IgD-negative memory B cell (primary cell): ENCODE results near the gene SLC12A1. TPM values are rescaled to one million over a fixed set of nuclear protein-coding genes. Genes with fewer than 3 reads are reported as not detected.

Experiments used
- H3K27ac Mint-ChIP-seq, 3 donors: one replicate each; pipeline ENCODE4 v1.8.0; 2020 to 2022; ENCODE audit warnings: mild to moderate bottlenecking in 3 of 3, mixed read lengths in 3 of 3, moderate library complexity in 1 of 3
- H3K27me3 Mint-ChIP-seq: one replicate; pipeline ENCODE4 v1.8.0; 2021; ENCODE audit warnings: mixed read lengths
- H3K36me3 Mint-ChIP-seq: one replicate; pipeline ENCODE4 v1.8.0; 2020; ENCODE audit warnings: mild to moderate bottlenecking, mixed read lengths
- H3K4me1 Mint-ChIP-seq, 3 donors: one replicate each; pipeline ENCODE4 v1.8.0; 2020 to 2022; ENCODE audit warnings: mixed read lengths in 3 of 3, mild to moderate bottlenecking in 1 of 3
- H3K4me3 Mint-ChIP-seq, 4 donors: one replicate each; pipeline ENCODE4 v1.8.0; 2020 to 2022; ENCODE audit warnings: mild to moderate bottlenecking in 4 of 4, mixed read lengths in 4 of 4, moderate library complexity in 3 of 4
- H3K9me3 Mint-ChIP-seq, 3 donors: one replicate each; pipeline ENCODE4 v1.8.0; 2020 to 2021; ENCODE audit warnings: mixed read lengths in 3 of 3, mild to moderate bottlenecking in 1 of 3
- polyA plus RNA-seq: library from polyadenylated mRNA; unstranded; fragments of 300-500 nt; fragmentation: Illumina TruSeq; gene quantifications from one replicate; pipeline ENCODE4 v1.2.3, GENCODE V29; 2021

The SLC12A1 gene
- polyA plus RNA-seq, result not detected

DNA sequence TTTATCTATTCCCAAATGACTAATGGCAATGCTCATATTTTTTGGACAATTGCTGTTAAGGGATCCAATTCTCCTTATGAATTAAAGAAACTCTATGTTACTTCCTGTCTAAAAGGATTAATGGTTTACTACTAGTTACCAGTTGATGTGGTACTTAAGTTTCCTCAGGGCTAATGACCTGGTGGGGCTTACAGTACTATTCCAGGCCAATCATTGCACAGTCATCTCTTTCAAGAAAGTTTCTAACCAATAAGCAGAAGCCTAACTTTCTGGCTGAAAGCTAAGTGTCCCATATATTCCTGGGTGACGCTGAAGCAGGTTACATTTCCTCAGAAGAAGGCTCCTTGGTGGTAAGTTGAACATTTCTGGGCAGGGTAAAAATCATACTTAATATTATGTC is at the start of gene SLC12A1:
TSS of gene SLC12A1 (plus strand) at position 322 of the 400 bp plus-strand sequence. CDS start 1,418 bp downstream, outside the sequence.
- Mint-ChIP-seq H3K4me3 (no peak within 1 kb of the TSS), H3K27ac (no peak within 1 kb of the TSS), H3K36me3 (no peaks in the 10 kb centered on the region), H3K27me3 (peaks cover 8% of the 10 kb centered on the region), H3K9me3 (peaks cover 0 to 2% (median 0%) of the 10 kb centered on the region in 3 donors), H3K4me1 (no peaks in the 10 kb centered on the region)

DNA sequence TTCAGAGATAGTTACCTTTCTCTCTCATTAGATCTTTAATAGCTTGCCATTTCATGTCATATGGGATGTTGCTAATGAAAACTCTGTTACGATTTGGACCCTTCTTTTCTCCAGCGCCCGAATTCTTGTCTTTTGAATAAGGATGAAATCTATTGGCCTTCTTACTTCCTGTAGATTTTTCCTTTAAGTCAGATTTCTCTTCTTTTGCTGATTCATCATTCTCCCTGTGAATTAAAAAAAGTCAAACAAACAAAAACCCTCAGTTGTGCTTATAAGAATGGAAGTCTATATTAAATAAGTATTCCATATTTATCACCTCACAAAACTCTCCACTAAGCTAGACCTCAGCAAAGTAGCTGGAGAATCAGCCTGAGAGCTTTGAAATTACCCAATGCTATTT is 37.5 kb upstream of the SLC12A1 start:
- Mint-ChIP-seq H3K4me3 (no peak overlapping the region), H3K36me3 (peaks cover 6% of the 10 kb centered on the region), H3K4me1 (peaks cover 0 to 3% (median 0%) of the 10 kb centered on the region in 3 donors), H3K27ac (no peak overlapping the region), H3K9me3 (no peaks in the 10 kb centered on the region), H3K27me3 (no peaks in the 10 kb centered on the region)

DNA sequence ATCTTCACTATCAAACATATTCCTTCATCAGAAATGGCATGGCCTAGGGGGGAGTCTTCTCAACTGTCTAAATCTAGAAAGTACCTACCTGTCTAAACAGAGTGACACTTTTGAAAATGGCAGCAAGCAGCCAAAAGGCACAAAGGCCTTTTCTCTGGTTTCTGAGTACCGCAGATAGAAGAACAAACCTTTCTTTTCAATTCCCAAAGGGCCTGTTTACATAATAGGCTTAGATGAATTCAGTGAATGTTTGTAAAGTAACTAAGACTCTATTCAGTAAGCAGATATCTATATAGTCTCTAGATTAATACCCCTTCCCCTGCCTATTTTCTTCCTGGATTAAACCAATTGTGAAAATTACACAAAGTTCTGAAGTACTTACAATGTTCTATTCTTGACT is 35.1 kb upstream of the SLC12A1 start:
- Mint-ChIP-seq H3K4me3 (no peak overlapping the region), H3K36me3 (peaks cover 10% of the 10 kb centered on the region), H3K27me3 (no peaks in the 10 kb centered on the region), H3K4me1 (peaks cover 3 to 5% (median 5%) of the 10 kb centered on the region in 3 donors), H3K9me3 (no peaks in the 10 kb centered on the region), H3K27ac (no peak overlapping the region)

DNA sequence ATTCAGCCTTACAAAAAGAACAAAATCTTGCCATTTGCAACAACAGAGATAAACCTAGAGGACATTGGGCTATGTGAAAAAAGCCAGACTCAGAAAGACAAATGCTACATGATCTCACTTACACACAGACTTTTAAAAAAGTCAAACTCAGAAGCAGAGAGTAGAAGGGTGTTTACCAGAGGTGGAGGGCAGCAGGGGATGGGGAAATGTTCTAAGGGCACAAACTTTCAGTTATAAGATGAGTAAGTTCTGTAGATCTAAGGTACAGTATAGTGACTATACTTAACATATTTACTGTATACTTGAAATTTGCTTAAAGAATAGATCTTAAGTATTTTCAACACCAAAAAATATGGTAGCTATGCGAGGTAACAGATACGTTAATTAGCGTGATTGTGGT is 31.0 kb upstream of the SLC12A1 start:
- Mint-ChIP-seq H3K27me3 (peaks cover 2% of the 10 kb centered on the region), H3K36me3 (peaks cover 7% of the 10 kb centered on the region), H3K4me1 (peaks cover 9 to 17% (median 12%) of the 10 kb centered on the region in 3 donors), H3K4me3 (peak overlapping the region in 1 of 4 donors; percentile 3), H3K9me3 (no peaks in the 10 kb centered on the region), H3K27ac (no peak overlapping the region)

DNA sequence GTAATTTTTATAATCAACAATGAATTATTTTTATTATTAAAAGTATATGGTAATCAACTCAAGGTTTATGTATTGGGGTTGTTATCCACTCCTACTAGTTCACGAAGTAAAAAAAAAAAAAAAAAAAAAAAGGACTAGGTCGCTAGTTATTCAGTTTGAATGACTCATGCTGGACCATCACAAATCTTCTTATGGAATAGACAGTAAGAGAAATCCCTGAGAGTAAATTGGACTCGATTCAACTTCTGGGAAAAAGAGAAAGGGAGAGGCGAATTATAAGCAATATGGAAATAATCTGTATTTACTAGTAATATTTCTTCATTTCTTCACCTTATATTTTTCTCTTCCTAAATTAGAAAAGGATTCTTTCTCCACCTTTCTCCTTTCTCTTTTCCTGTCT is 30.0 kb upstream of the SLC12A1 start:
- Mint-ChIP-seq H3K4me1 (peaks cover 9 to 17% (median 12%) of the 10 kb centered on the region in 3 donors), H3K4me3 (peak overlapping the region in 1 of 4 donors; percentile 84), H3K9me3 (no peaks in the 10 kb centered on the region), H3K36me3 (peaks cover 7% of the 10 kb centered on the region), H3K27ac (no peak overlapping the region), H3K27me3 (peaks cover 2% of the 10 kb centered on the region)

DNA sequence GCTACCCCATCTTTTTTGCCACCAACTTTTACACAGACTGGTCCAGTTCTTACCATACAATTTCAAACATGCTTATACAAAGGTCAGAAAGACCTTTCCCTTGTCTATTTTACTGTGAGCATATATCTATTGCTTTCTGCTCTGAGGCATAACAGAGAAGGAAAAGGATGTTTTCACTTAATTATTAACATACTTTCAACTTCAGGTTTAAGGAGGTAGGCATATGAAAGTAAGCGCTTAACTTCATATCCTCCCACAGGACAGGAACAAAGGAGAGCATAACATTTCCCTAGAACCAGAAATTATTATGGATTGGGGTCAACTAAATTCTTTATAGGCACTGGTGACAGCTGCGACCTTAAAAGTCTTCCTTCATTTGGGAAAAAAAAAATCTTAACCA is 29.1 kb upstream of the SLC12A1 start:
- Mint-ChIP-seq H3K4me3 (peak overlapping the region; percentile 84 to 99 (median 92)), H3K27ac (peak overlapping the region in 2 of 3 donors; percentile 15 to 78), H3K27me3 (peaks cover 2% of the 10 kb centered on the region), H3K4me1 (peaks cover 8 to 17% (median 12%) of the 10 kb centered on the region in 3 donors), H3K9me3 (no peaks in the 10 kb centered on the region), H3K36me3 (peaks cover 7% of the 10 kb centered on the region)

DNA sequence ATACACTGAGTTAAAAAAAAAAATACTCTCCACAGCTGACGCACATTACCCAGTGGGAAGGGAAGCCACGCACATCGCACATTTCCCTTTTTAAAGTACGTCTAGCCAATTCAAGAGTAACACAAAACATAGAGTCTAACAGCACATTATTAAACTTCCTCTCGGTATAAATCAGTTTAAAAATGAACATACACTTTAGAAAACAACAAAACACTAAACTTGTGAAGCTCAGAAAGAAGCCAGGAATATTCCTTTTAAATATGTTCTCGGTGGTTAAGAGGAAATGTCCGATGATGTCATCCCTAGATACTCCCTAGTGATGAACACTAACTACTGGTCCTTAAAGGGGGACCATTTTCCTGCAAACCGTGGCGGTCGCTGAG is 28.7 kb upstream of the SLC12A1 start:
- peaks cover 8 to 17% (median 12%) of the 10 kb centered on the region in 3 donors for H3K4me1 Mint-ChIP-seq
- no peaks in the 10 kb centered on the region for H3K9me3 Mint-ChIP-seq
- H3K4me3 Mint-ChIP-seq, result peak overlapping the region; percentile 84 to 99 (median 92)

DNA sequence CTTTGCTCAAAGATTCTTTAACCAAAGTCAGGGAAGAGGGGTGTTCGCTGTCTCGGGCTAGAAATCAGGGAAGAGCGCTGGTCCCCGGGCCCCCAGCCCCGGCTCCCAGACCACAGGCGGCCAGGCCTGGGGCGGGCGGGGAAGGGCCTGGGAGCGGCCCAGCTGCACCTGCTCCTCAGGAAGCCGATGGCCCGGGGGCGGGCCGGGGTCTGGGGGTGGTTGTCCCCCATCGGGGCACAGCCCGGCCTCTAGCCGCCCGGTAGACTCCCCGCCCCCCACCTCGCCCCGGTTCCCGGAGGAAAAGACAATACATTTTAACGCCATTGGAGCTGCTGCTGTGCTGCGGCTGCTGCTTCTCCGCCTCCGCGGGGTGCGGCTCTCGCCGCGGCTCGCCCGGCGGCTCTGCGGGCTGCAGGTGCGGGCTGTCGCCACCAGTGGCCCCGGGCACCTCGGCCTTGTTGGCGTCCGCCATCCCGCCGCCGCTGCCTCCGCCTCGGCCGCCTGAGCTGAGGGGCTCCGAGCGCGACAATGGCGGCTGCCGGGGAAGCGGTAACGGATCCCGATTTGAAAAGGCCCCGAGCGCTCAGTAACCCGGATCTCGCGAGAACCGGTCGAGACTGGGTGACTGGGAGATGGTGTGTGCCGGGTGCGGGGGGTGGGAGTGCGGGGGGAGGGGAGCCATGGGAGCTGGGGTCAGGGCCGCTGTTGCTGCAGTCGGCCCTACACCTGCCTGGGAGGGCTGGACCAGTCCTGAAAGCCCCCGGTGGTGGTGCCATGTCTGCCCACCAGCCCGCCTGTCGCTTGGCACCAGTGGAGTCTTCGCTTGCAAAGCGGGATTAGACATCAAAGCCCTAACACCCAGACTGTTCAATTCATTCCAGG is 28.1 kb upstream of the SLC12A1 start, which contains the start of gene MYEF2:
TSS of gene MYEF2 (minus strand) at position 530 of the 882 bp plus-strand sequence. CDS start at position 472, 58 bp downstream.
- Mint-ChIP-seq H3K36me3 (peaks cover 4% of the 10 kb centered on the region), H3K4me1 (peaks cover 8 to 17% (median 12%) of the 10 kb centered on the region in 3 donors), H3K27me3 (peaks cover 2% of the 10 kb centered on the region), H3K9me3 (no peaks in the 10 kb centered on the region), H3K27ac (peak within 1 kb of the TSS in 2 of 3 donors; percentile 15 to 78), H3K4me3 (peak within 1 kb of the TSS; percentile 84 to 99 (median 92))

More for the DNA sequence above, 28.7 kb upstream of the SLC12A1 start:
- Mint-ChIP-seq H3K36me3 (peaks cover 5% of the 10 kb centered on the region), H3K27ac (peak overlapping the region in 2 of 3 donors; percentile 15 to 78), H3K27me3 (peaks cover 2% of the 10 kb centered on the region)

DNA sequence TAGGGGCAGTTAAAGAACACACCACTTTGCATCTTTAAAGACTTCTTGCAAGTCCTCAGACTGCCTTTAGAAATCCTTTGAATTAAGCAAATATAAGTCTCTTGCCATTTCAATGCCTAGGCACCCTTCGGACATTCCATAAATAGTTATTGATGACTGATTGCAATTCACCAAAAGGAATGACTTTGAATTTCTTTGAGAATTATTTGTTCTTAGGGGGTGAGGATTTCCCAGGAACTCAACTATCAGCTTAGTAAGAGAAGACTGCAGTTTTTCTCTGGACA is 27.5 kb upstream of the SLC12A1 start:
- Mint-ChIP-seq H3K27me3 (peaks cover 2% of the 10 kb centered on the region), H3K27ac (no peak overlapping the region), H3K4me1 (peaks cover 6 to 17% (median 12%) of the 10 kb centered on the region in 3 donors), H3K4me3 (peak overlapping the region; percentile 76 to 99 (median 80)), H3K9me3 (no peaks in the 10 kb centered on the region), H3K36me3 (peaks cover 4% of the 10 kb centered on the region)

DNA sequence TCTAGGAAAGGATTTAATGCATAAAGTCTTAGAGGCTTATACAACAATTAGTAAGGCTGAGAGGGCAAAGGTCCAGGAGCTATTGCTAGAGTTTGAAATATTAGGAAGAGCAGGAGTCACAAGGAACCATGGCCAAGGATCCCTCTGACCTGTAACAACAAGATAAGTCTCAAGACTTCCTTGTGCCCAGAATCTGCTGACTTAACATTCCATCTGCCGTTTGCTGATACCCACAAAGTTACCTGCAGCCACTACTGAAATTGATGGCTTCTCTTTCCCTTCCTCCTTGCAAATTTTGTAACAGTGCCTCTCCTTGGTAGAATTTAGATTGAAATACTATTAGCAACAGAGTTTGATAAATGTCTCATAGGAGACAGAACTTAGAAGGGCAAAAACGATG is 23.4 kb upstream of the SLC12A1 start:
- no peaks in the 10 kb centered on the region for H3K36me3 Mint-ChIP-seq
- peaks cover 2% of the 10 kb centered on the region for H3K27me3 Mint-ChIP-seq
- no peak overlapping the region for H3K4me3 Mint-ChIP-seq
- H3K27ac Mint-ChIP-seq, result no peak overlapping the region
- H3K4me1 Mint-ChIP-seq, result no peaks in the 10 kb centered on the region
- peaks cover 0 to 2% (median 2%) of the 10 kb centered on the region in 3 donors for H3K9me3 Mint-ChIP-seq

DNA sequence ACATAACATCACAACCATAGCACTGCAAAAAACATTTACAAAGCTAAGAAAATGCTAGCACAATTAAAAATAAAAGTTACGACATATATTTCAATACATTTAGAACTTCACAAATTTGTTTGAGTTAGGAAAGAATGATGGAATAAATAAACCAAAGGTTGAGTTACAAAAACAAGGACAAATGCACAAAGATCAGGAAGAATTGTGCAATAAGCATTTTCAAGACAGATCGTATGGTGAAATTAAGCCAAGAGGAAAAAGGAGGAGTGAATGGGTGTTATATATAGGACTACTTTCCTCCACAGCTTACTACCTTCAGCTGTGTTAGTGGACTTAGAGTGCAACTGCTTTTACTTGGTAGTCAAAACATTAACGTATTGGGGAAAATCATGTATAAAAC is 20.6 kb upstream of the SLC12A1 start:
- no peaks in the 10 kb centered on the region for H3K4me1 Mint-ChIP-seq
- peaks cover 0 to 3% (median 2%) of the 10 kb centered on the region in 3 donors for H3K9me3 Mint-ChIP-seq
- H3K36me3 Mint-ChIP-seq, result no peaks in the 10 kb centered on the region
- H3K4me3 Mint-ChIP-seq, result no peak overlapping the region
- H3K27ac Mint-ChIP-seq, result no peak overlapping the region
- H3K27me3 Mint-ChIP-seq, result no peaks in the 10 kb centered on the region

DNA sequence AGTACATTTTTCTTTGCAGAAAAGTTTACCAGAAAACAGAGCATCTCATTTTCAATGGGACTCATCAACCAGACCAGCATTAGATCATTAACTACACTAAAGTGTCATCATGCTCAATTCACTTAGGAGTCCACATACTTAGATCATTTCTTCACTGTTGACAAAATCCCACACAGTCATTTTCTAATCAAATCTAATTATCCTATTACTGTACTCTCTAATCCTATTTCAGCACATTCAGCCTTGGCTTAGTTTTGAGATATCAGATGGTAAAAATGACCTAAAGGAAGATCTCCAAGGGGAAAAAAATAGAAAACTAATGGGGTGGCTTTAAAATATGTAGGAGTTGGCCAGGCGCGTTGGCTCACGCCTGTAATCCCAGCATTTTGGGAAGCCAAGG is 19.8 kb upstream of the SLC12A1 start:
- no peak overlapping the region for H3K4me3 Mint-ChIP-seq
- H3K27me3 Mint-ChIP-seq, result peaks cover 2% of the 10 kb centered on the region
- peaks cover 0 to 3% (median 2%) of the 10 kb centered on the region in 3 donors for H3K9me3 Mint-ChIP-seq
- H3K27ac Mint-ChIP-seq, result no peak overlapping the region
- H3K36me3 Mint-ChIP-seq, result no peaks in the 10 kb centered on the region
- peaks cover 0 to under 1% (median 0%) of the 10 kb centered on the region in 3 donors for H3K4me1 Mint-ChIP-seq

DNA sequence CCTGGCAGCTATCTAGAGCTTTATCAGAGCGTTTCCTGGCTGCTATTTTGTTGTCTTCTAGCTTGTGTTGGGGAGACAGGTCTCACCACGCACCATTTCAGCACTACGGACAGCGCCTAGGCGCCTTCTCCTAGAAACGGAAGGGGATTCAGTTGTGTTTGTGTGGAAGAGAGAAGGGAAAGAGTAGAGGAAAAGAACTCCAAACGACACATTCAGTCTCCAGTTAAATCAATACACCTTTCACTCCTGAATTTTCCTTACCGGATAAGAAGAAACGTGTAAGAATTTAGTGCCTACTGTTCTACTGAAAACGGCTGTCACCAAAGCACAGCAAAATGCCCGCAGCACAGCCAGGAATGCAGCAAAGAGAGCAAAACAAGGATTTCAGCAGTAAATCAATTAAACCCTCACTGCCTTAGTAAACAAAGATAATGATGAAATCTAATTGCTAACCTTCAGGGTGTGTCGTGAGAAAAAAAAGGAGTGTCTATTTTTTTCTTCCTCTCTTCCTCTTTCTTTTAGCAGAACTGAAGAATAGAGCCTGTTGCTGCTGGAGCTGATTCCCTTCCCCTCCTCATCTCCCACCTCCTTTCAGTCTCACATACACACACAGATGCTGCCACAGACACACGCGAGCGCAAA is 15.0 kb upstream of the SLC12A1 start:
- Mint-ChIP-seq H3K36me3 (no peaks in the 10 kb centered on the region), H3K27me3 (peaks cover 19% of the 10 kb centered on the region), H3K4me3 (no peak overlapping the region), H3K27ac (no peak overlapping the region), H3K4me1 (peaks cover 0 to 2% (median 0%) of the 10 kb centered on the region in 3 donors), H3K9me3 (peaks cover 0 to 6% (median 0%) of the 10 kb centered on the region in 3 donors)

DNA sequence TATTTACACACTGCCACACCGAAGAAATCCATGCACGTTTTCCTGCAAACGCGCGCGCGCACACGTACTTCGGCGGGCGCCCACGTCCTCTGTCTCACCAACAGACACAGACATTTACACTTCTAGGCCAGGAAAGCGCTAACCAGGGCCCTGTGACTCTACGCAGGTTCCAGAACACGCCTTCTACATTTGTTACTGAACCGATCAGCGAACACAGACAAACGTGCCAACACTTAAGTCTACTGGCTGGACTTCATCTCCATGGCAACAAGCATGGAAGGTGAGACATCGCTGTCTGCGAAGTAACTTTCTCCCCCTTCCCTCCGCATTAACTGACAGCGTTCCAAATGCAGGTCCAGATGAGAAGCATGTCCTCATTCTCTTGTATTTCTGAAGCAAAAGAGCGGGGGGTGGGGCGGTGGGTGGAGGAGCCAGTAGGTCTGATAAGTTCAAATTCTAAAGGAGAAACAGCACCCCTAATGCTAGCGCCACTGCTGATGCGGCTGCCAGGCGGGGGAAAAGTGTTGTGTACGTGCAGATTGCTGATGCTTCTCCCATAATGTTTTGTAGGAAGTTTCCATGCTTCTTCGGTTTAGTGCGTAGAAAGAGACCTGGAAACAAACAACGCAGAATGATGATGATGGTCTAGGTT is 14.4 kb upstream of the SLC12A1 start, which contains the start of gene CTXN2:
TSS of gene CTXN2 (plus strand) at position 92 of the 652 bp plus-strand sequence. CDS start 9,636 bp downstream, outside the sequence.
- Mint-ChIP-seq H3K27ac (no peak within 1 kb of the TSS), H3K9me3 (peaks cover 0 to 6% (median 0%) of the 10 kb centered on the region in 3 donors), H3K4me1 (peaks cover 0 to 2% (median 0%) of the 10 kb centered on the region in 3 donors), H3K4me3 (no peak within 1 kb of the TSS), H3K27me3 (peaks cover 21% of the 10 kb centered on the region), H3K36me3 (no peaks in the 10 kb centered on the region)

DNA sequence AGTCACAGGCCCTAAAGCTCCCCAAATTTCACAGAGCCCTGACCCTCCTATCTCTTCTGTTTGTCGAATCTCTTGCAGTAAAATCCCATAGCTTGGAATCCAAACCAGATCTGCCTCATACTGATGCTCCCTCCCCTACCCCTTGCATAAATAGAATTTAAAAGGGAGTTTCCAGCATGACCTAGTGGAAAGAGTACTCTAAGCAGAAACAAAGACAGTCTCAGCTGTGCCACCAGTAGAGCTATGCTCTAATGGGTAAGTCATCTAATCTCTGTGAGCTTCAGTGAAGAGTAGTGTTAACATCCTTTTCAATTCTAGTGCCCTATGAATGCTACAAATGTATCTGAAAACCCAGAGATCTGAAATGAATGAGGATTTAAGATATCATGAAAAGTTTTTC is 4.0 kb upstream of the SLC12A1 start:
- Mint-ChIP-seq H3K27ac (no peak overlapping the region), H3K4me3 (no peak overlapping the region), H3K4me1 (no peaks in the 10 kb centered on the region), H3K27me3 (peaks cover 6% of the 10 kb centered on the region), H3K36me3 (no peaks in the 10 kb centered on the region), H3K9me3 (peaks cover 0 to 2% (median 2%) of the 10 kb centered on the region in 3 donors)
